NCI-H226 (cell line): ENCODE measurements around the gene PLXNA2.

Experiments
- DNase-seq: peaks from one replicate; pipeline ENCODE4 v3.0.0-alpha.2; 2015

The PLXNA2 gene

GRCh38 chr1:208059409-208060001, 184.7 kb downstream of the PLXNA2 start:
- DNase-seq: no peak

- no peak for DNase-seq
These were observed 185.4 kb downstream of the PLXNA2 start for GRCh38 chr1:208058756-208059155.

- DNase-seq: no peak
These were observed 185.9 kb downstream of the PLXNA2 start for GRCh38 chr1:208058267-208058666.

GRCh38 chr1:208057056-208057455, 187.1 kb downstream of the PLXNA2 start:
- DNase-seq: no peak

GRCh38 chr1:208055535-208055934, 188.6 kb downstream of the PLXNA2 start:
- DNase-seq: no peak

- no peak for DNase-seq
These were observed 189.2 kb downstream of the PLXNA2 start for GRCh38 chr1:208054911-208055379.

- DNase-seq: no peak
These were observed 189.7 kb downstream of the PLXNA2 start for GRCh38 chr1:208054485-208054884.

- DNase-seq: no peak
These were observed 190.5 kb downstream of the PLXNA2 start for GRCh38 chr1:208053661-208054060.

- DNase-seq: no peak
These were observed 191.2 kb downstream of the PLXNA2 start for GRCh38 chr1:208052926-208053407.

- DNase-seq: no peak
These were observed 192.0 kb downstream of the PLXNA2 start for GRCh38 chr1:208052135-208052534.

- no peak for DNase-seq
These were observed 192.5 kb downstream of the PLXNA2 start for GRCh38 chr1:208051651-208052050.

GRCh38 chr1:208048904-208049303, 195.3 kb downstream of the PLXNA2 start:
- no peak for DNase-seq

GRCh38 chr1:208047975-208048374, 196.2 kb downstream of the PLXNA2 start:
- no peak for DNase-seq

GRCh38 chr1:208047476-208047934, 196.7 kb downstream of the PLXNA2 start:
- DNase-seq: no peak

GRCh38 chr1:208045463-208046260, 198.5 kb downstream of the PLXNA2 start:
- DNase-seq: no peak

GRCh38 chr1:208044589-208045462, 199.4 kb downstream of the PLXNA2 start:
- DNase-seq: no peak

- no peak for DNase-seq
These were observed 200.4 kb downstream of the PLXNA2 start for GRCh38 chr1:208043691-208044181.

GRCh38 chr1:208042868-208043267, 201.3 kb downstream of the PLXNA2 start:
- no peak for DNase-seq

GRCh38 chr1:208042041-208042615, 202.1 kb downstream of the PLXNA2 start:
- DNase-seq: no peak

- DNase-seq: no peak
These were observed 202.7 kb downstream of the PLXNA2 start for GRCh38 chr1:208041505-208041904.

- no peak for DNase-seq
These were observed 203.3 kb downstream of the PLXNA2 start for GRCh38 chr1:208040821-208041297.
